Gastrocnemius medialis (tissue), 4 donors: ENCODE results near the gene ROR2. TPM values are rescaled to one million over a fixed set of nuclear protein-coding genes. Genes with fewer than 3 reads are reported as not detected.
"Not testable (repeated sequence)": the region's sequence is repeated elsewhere in the genome, so short reads cannot be mapped to it uniquely, and the experiment has no call there.

Source experiments
- ATAC-seq, 2 donors: fragments of 150-250 bp; one replicate each; pipeline ENCODE4 v1.9.1; 2016
- DNase-seq, 2 donors: peaks; one replicate each; pipeline ENCODE4 v3.0.0-alpha.2; 2019
- H3K27ac ChIP-seq, 4 donors: fragments of 200-600 bp; sonication (generic); 1 replicate in 1 of 4; 2 replicates in 3 of 4; pipeline ENCODE4 v1.5.1; 2016 to 2018; ENCODE audit warnings: mild to moderate bottlenecking in 2 of 4, moderate library complexity in 1 of 4
- H3K27me3 ChIP-seq, 3 donors: fragments of 200-600 bp; sonication (generic) in 2 of 3; 1 replicate in 1 of 3; 2 replicates in 2 of 3; pipeline versions ENCODE4 v1.5.1 to v1.6.0; 2016 to 2019; ENCODE audit warnings: mild to moderate bottlenecking in 1 of 3, moderate library complexity in 1 of 3
- H3K36me3 ChIP-seq, 2 donors: fragments of 200-600 bp; sonication (generic) in 1 of 2; one replicate each; pipeline ENCODE4 v1.5.1; 2017 to 2018
- H3K4me1 ChIP-seq, 2 donors: fragments of 200-600 bp; sonication (generic) in 1 of 2; one replicate each; pipeline ENCODE4 v1.5.1; 2016 to 2017; ENCODE audit warnings: mild to moderate bottlenecking in 2 of 2
- H3K4me3 ChIP-seq, 4 donors: fragments of 200-600 bp; sonication (generic) in 3 of 4; 1 replicate in 1 of 4; 2 replicates in 3 of 4; pipeline ENCODE4 v1.5.1; 2016 to 2019; ENCODE audit warnings: mild to moderate bottlenecking in 2 of 4
- H3K9me3 ChIP-seq, 3 donors: fragments of 200-600 bp; sonication (generic) in 2 of 3; 1 replicate in 1 of 3; 2 replicates in 2 of 3; pipeline ENCODE4 v1.5.1; 2016 to 2019
- CTCF ChIP-seq, 5 experiments: fragments of 450-650 bp in 3 of 5; fragments of 200-600 bp in 2 of 5; sonication (generic) in 2 of 5; IDR thresholded peaks in 4 of 5; conservative IDR thresholded peaks in 1 of 5; 1 replicate in 4 of 5; 2 replicates in 1 of 5; pipeline ENCODE4 v1.5.1; 2016 to 2019; ENCODE audit warnings: antibody characterized with exemption in 5 of 5, mild to moderate bottlenecking in 3 of 5, moderate library complexity in 3 of 5
- POLR2A ChIP-seq, 2 donors: fragments of 450-650 bp; IDR thresholded peaks; one replicate each; pipeline ENCODE4 v1.6.1; 2017; ENCODE audit warnings: antibody characterized with exemption in 2 of 2, mild to moderate bottlenecking in 2 of 2, moderate library complexity in 2 of 2
- in situ Hi-C, 4 donors: fragments of 200-750 bp; cut with MboI; loops; one replicate each; pipeline versions ENCODE4 v1.15.0 to v1.8.0; 2017; ENCODE audit warnings: low sequenced_read_pairs in 4 of 4
- intact Hi-C: fragments of 100-400 bp; cut with DNase I; formaldehyde crosslinking; loops from one replicate; pipeline ENCODE4 v1.15.1; 2023; ENCODE audit warnings: low total_unique reads
- total RNA-seq, 4 donors: library from RNA; depleted of rRNA; stranded (reverse); fragments of >200 nt; gene quantifications; one replicate each; pipeline versions ENCODE4 v1.1.0 to v1.2.3, GENCODE V29; 2016

The ROR2 gene
- total RNA-seq, 4 donors from 2014 or later: 0.15 to 1.2 (median 0.61) TPM

DNA sequence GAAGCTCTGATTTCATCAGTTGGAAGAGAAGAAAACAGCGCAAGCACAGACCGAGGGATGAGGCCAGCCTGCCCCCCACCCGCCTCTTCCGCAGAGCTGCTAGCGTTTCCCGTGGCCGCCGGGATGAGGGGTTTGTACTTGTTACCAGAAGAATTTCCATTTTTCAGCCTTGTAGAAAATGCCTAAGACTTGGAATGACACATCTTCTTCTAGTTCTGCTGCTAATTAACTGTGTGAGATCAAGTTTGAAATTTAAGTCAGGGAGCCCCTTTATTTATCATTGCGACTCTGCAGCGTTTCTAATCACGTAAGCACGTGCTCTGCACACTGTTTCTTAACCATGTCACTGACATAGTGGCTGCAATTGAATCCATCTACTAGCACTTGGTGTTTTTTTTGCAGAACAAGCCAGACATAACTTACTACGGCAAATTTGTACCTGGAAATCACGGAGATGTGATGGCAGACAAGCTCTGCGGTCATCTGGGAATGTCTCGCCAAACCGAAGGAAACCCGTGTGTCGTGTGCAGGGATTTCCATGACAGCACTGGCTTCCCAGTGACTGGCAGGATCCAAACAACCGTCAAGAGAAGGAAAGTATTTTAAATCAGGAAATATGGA lies 41.8 kb upstream of the ROR2 start:
- no peak overlapping the region for H3K27ac ChIP-seq
- intact Hi-C loops: no loop called here
- no peak for DNase-seq
- peaks cover 0 to 4% (median 0%) of the 10 kb centered on the region in 3 donors for H3K27me3 ChIP-seq
- ATAC-seq: no peak
- no peaks in the 10 kb centered on the region for H3K9me3 ChIP-seq
- TF ChIP-seq POLR2A (IDR thresholded peaks at IDR 0.05): no peak
- no peak for TF ChIP-seq CTCF (IDR thresholded peaks at IDR 0.05 in 4 of 5, conservative IDR thresholded peaks at IDR 0.05 in 1 of 5)
- in situ Hi-C loops: no loop called here
- no peak overlapping the region for H3K4me3 ChIP-seq
- no peaks in the 10 kb centered on the region for H3K36me3 ChIP-seq
- H3K4me1 ChIP-seq: no peaks in the 10 kb centered on the region

GRCh38 chr9:91986248-91986647 lies 36.2 kb upstream of the ROR2 start:
- DNase-seq: no peak
- Histone ChIP-seq H3K9me3 (no peaks in the 10 kb centered on the region), H3K27ac (no peak overlapping the region), H3K4me1 (no peaks in the 10 kb centered on the region), H3K4me3 (no peak overlapping the region), H3K36me3 (no peaks in the 10 kb centered on the region), H3K27me3 (no peaks in the 10 kb centered on the region)
- ATAC-seq: no peak
- intact Hi-C loops: no loop called here
- in situ Hi-C loops: no loop called here
- no peak for TF ChIP-seq POLR2A (IDR thresholded peaks at IDR 0.05)
- TF ChIP-seq CTCF (IDR thresholded peaks at IDR 0.05 in 4 of 5, conservative IDR thresholded peaks at IDR 0.05 in 1 of 5): no peak

DNA sequence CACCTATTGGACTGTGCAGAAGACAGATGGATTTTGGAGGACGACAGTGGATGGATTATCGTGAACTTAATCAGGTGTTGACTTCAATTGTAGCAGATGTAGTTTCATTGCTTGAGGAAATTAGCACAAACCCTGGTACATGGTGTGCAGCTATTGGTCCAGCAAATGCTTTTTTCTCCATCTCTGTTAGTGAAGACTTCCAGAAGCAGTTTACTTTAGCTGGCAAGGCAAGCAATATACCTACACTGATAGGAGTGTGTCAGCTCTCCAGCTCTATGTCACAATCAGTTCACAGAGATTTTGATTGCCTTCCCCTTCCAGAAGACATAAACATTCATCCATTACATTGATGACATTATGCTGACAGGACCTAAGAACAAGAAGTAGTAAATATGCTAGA lies 35.7 kb upstream of the ROR2 start:
- DNase-seq: no peak
- H3K9me3 ChIP-seq: no peaks in the 10 kb centered on the region
- intact Hi-C loops: no loop called here
- no peaks in the 10 kb centered on the region for H3K27me3 ChIP-seq
- no peaks in the 10 kb centered on the region for H3K4me1 ChIP-seq
- no peak for ATAC-seq
- no peak overlapping the region for H3K27ac ChIP-seq
- no peak overlapping the region for H3K4me3 ChIP-seq
- TF ChIP-seq CTCF (IDR thresholded peaks at IDR 0.05 in 4 of 5, conservative IDR thresholded peaks at IDR 0.05 in 1 of 5) (no peak), POLR2A (IDR thresholded peaks at IDR 0.05) (no peak)
- in situ Hi-C loops: no loop called here
- H3K36me3 ChIP-seq: no peaks in the 10 kb centered on the region

GRCh38 chr9:91978740-91979414 lies 28.8 kb upstream of the ROR2 start:
- Histone ChIP-seq H3K4me3 (no peak overlapping the region), H3K27me3 (no peaks in the 10 kb centered on the region), H3K36me3 (no peaks in the 10 kb centered on the region), H3K27ac (no peak overlapping the region), H3K9me3 (no peaks in the 10 kb centered on the region), H3K4me1 (no peaks in the 10 kb centered on the region)
- DNase-seq (no peak), ATAC-seq (no peak)
- in situ Hi-C loops: no loop called here
- TF ChIP-seq CTCF (IDR thresholded peaks at IDR 0.05 in 4 of 5, conservative IDR thresholded peaks at IDR 0.05 in 1 of 5) (no peak), POLR2A (IDR thresholded peaks at IDR 0.05) (no peak)
- intact Hi-C loops: no loop called here

DNA sequence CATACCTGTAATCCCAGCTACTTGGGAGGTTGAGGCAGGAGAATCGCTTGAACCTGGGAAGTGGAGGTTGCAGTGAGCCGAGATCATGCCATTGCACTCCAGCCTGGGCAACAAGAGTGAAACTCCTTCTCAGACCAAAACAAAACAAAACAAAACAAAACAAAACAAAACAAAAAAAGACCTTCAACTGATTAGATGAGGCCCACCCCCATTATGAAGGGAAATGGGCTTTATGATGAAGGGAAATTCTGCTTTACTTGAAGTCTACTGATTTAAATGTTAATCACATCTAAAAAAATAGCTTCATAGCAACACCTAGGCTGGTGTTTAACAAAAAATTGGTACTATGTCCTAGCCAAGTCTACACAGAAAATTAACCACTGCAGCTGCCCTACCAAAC lies 25.2 kb upstream of the ROR2 start:
- ATAC-seq, in situ Hi-C loops, intact Hi-C loops: not testable (repeated sequence)

More for the DNA sequence above, 25.2 kb upstream of the ROR2 start:
- not testable (repeated sequence) for H3K27ac ChIP-seq, H3K36me3 ChIP-seq, DNase-seq, H3K9me3 ChIP-seq, H3K27me3 ChIP-seq, H3K4me3 ChIP-seq, H3K4me1 ChIP-seq
